K562 (cell line): ENCODE measurements around the gene PDCD5. TPM values are rescaled to one million over a fixed set of nuclear protein-coding genes. Genes with fewer than 3 reads are reported as not detected.
A peak's percentile ranks its signal among the peaks of the same experiment; 100 is the strongest.

Experiments used
- ATAC-seq: fragments of 200-7000 bp; cut with Tn5 transposase; 3 replicates; pipeline ENCODE4 v1.9.1; 2020; ENCODE audit warnings: moderate library complexity
- BruUV-seq: library from RNA; stranded (reverse); fragments of 400-500 nt; replicated peaks from 2 replicates; lab custom pipeline; 2021; lab: Mats Ljungman, UMichigan
- CTCF ChIA-PET: fragments of 300-600 bp; formaldehyde crosslinking; extraction: SDS; loops from one replicate; lab custom pipeline; 2021; ENCODE audit warnings: low intra/inter-chr PET ratio; lab: Yijun Ruan, JAX
- POLR2A ChIA-PET: fragments of 300-600, 350-650 bp; sonication (Branson Sonifier 250); formaldehyde crosslinking; extraction: SDS; loops from one replicate; lab custom pipeline; 2021; ENCODE audit warnings: antibody characterized with exemption, inconsistent platforms; lab: Yijun Ruan, JAX
- DNase-seq, 4 experiments: peaks; one replicate each; pipeline versions ENCODE4 v3.0.0 to v3.0.0-alpha.2; 2011 to 2018; ENCODE audit warnings: low spot score in 3 of 4, mixed read lengths in 3 of 4; ENCODE audit errors: extremely low read depth in 1 of 4
- FAIRE-seq: peaks from 2 replicates; lab custom pipeline; 2011; peaks lifted over from hg19 to GRCh38; lab: Jason Lieb, UNC
- H2AFZ ChIP-seq: 2 replicates; pipeline ENCODE4 v1.6.0; 2011; ENCODE audit warnings: low read depth, low read length, control low read depth, inconsistent platforms
- H3K27ac ChIP-seq: fragments of 200-600 bp; 3 replicates; pipeline ENCODE4 v1.8.0; 2011; ENCODE audit warnings: low read depth, mild to moderate bottlenecking, control low read depth, inconsistent platforms, low read length, moderate library complexity, mixed read lengths; ENCODE audit errors: extremely low read depth
- H3K27me3 ChIP-seq, 2 experiments: fragments of 300-600 bp in 1 of 2; 2 replicates in 1 of 2; 3 replicates in 1 of 2; pipeline versions ENCODE4 v1.6.0 to v1.8.0; 2011; ENCODE audit warnings: inconsistent platforms in 2 of 2, low read length in 2 of 2, mild to moderate bottlenecking in 1 of 2, mixed read lengths in 1 of 2, moderate library complexity in 1 of 2; ENCODE audit not compliant: control insufficient read depth in 2 of 2, insufficient read depth in 2 of 2
- H3K36me3 ChIP-seq: fragments of 300-600 bp; 3 replicates; pipeline ENCODE4 v1.8.0; 2011; ENCODE audit warnings: mild to moderate bottlenecking, low read length, inconsistent platforms; ENCODE audit not compliant: control insufficient read depth, insufficient read depth
- H3K4me1 ChIP-seq, 2 experiments: fragments of 200-600 bp in 1 of 2; replicated peaks in 1 of 2; 2 replicates in 1 of 2; 3 replicates in 1 of 2; pipeline versions ENCODE4 v1.5.1 to v1.8.0; 2011; ENCODE audit warnings: inconsistent platforms in 2 of 2, low read length in 2 of 2, mild to moderate bottlenecking in 1 of 2, mixed read lengths in 1 of 2, moderate library complexity in 1 of 2; ENCODE audit not compliant: control insufficient read depth in 2 of 2, insufficient read depth in 2 of 2
- H3K4me2 ChIP-seq: 2 replicates; pipeline ENCODE4 v1.6.1; 2011; ENCODE audit warnings: low read length, control low read depth, inconsistent platforms, mixed read lengths; ENCODE audit not compliant: insufficient read depth
- H3K4me3 ChIP-seq: fragments of 200-600 bp; sonication (generic), shearing (Covaris generic); 2 replicates; pipeline ENCODE4 v1.5.1; 2016; ENCODE audit warnings: control low read depth, inconsistent platforms
- H3K79me2 ChIP-seq: fragments of 200-600 bp; 3 replicates; pipeline ENCODE4 v1.8.0; 2011; ENCODE audit warnings: low read length, inconsistent platforms; ENCODE audit not compliant: control insufficient read depth, insufficient read depth
- H3K9ac ChIP-seq, 2 experiments: 2 replicates each; pipeline versions ENCODE4 v1.6.0 to v1.6.1; 2011; ENCODE audit warnings: low read depth in 2 of 2, low read length in 2 of 2, control low read depth in 1 of 2, inconsistent platforms in 1 of 2, mild to moderate bottlenecking in 1 of 2, mixed read lengths in 1 of 2; ENCODE audit not compliant: insufficient read depth in 1 of 2
- H3K9me1 ChIP-seq: one replicate; pipeline ENCODE4 v1.6.0; 2011; ENCODE audit warnings: inconsistent platforms, mild to moderate bottlenecking, low read length, moderate library complexity; ENCODE audit not compliant: control insufficient read depth, insufficient read depth
- H3K9me3 ChIP-seq: replicated peaks from 2 replicates; pipeline ENCODE4 v1.5.1; 2011; ENCODE audit warnings: low read depth, low read length, inconsistent platforms; ENCODE audit not compliant: control insufficient read depth, insufficient read depth
- H4K20me1 ChIP-seq: replicated peaks from 2 replicates; pipeline ENCODE4 v1.6.1; 2011; ENCODE audit warnings: low read length, inconsistent platforms, mixed read lengths; ENCODE audit not compliant: control insufficient read depth, insufficient read depth
- C11orf30 ChIP-seq: fragments of 450-650 bp; IDR thresholded peaks from 2 replicates; pipeline ENCODE4 v1.6.1; 2016; ENCODE audit warnings: low read depth, mild to moderate bottlenecking
- HDAC6 ChIP-seq: IDR thresholded peaks from 2 replicates; pipeline ENCODE4 v1.6.1; 2012; ENCODE audit warnings: low read depth, mild to moderate bottlenecking, control low read depth, inconsistent platforms, low read length, moderate library complexity
- MAFG ChIP-seq: fragments of 450-650 bp; conservative IDR thresholded peaks from 2 replicates; pipeline ENCODE4 v1.6.1; 2016; ENCODE audit warnings: missing genetic modification characterization, missing compliant biosample characterization
- NCOA6 ChIP-seq: fragments of 450-650 bp; IDR thresholded peaks from 2 replicates; pipeline ENCODE4 v1.6.1; 2017; ENCODE audit warnings: mild to moderate bottlenecking
- NFE2 ChIP-seq: IDR thresholded peaks from 2 replicates; pipeline ENCODE4 v1.6.1; 2014; ENCODE audit warnings: antibody characterized with exemption, low read depth
- NFE2L1 ChIP-seq: fragments of 450-650 bp; IDR thresholded peaks from 2 replicates; pipeline ENCODE4 v1.6.1; 2016; ENCODE audit warnings: missing genetic modification characterization, low read depth, mild to moderate bottlenecking, missing compliant biosample characterization, moderate library complexity, borderline replicate concordance
- ZNF134 ChIP-seq: fragments of 250-450 bp; sonication (Bioruptor Pico); conservative IDR thresholded peaks from 2 replicates; pipeline ENCODE4 v1.4.0; 2020
- ZNF280A ChIP-seq: fragments of 450-650 bp; IDR thresholded peaks from 2 replicates; pipeline ENCODE4 v1.6.1; 2018; ENCODE audit warnings: mild to moderate bottlenecking, low read depth; ENCODE audit not compliant: partially characterized antibody
- ZNF316 ChIP-seq: fragments of 450-650 bp; IDR thresholded peaks from 2 replicates; pipeline ENCODE4 v1.6.1; 2016
- WGBS: fragments of 100-300 bp; shearing (Covaris generic); methylation state at CpG from one replicate; pipeline ENCODE4 v1.1.6; 2016; ENCODE audit warnings: low coverage, mixed read lengths; ENCODE audit not compliant: insufficient coverage; ENCODE audit errors: missing lambda C conversion rate; 5-methylcytosine and 5-hydroxymethylcytosine counted together
- in situ Hi-C: fragments of 300-500 bp; cut with MboI; formaldehyde crosslinking; loops from 4 replicates; pipeline ENCODE4 v1.15.0; 2018; ENCODE audit warnings: inconsistent platforms, mixed read lengths
- intact Hi-C: fragments of 100-400 bp; cut with micrococcal nuclease; formaldehyde crosslinking; loops from 2 replicates; pipeline ENCODE4 v1.14.2; 2022
- polyA plus RNA-seq, 8 experiments: library from polyadenylated mRNA; depleted of rRNA in 4 of 8; stranded (reverse) in 5 of 8; unstranded in 3 of 8; fragments of >200 nt; fragmentation: Nextera tagmentation in 2 of 8; fragmentation: Illumina TruSeq in 1 of 8; extraction: Ambion mirVana in 2 of 8; extraction: Trizol in 1 of 8; gene quantifications; 2 replicates each; pipeline versions ENCODE4 v1.2.1 to v1.2.3, GENCODE V29; 2011 to 2014; ENCODE audit warnings: inconsistent platforms in 1 of 8, missing spikeins in 1 of 8
- total RNA-seq, 7 experiments: library from RNA; depleted of rRNA in 6 of 7; stranded (reverse); fragments of >200 nt in 6 of 7; fragmentation: Illumina TruSeq in 2 of 7; extraction: Trizol in 2 of 7; gene quantifications; 2 replicates each; pipeline versions ENCODE4 v1.2.1 to v1.2.3, GENCODE V29; 2011 to 2021; ENCODE audit warnings: low replicate concordance in 1 of 7

The PDCD5 gene
- total and polyA plus RNA-seq, 9 of the 15 experiments (the other 6 are each of a cell fraction or from before 2014, with no cell fraction given) = 122 to 322 (median 269) TPM

GRCh38 chr19:32626969-32627368 is 46.0 kb downstream of the PDCD5 start:
- no peak for FAIRE-seq

More at GRCh38 chr19:32626969-32627368, 46.0 kb downstream of the PDCD5 start:
- in situ Hi-C loops = no loop called here
- no peaks in the 10 kb centered on the region for H3K27me3 ChIP-seq
- CTCF ChIA-PET = no interaction called here
- no peak overlapping the region for H3K9ac ChIP-seq
- WGBS = 98% methylated on average over 4 of the region's 4 CpGs
- no peak overlapping the region for H3K4me3 ChIP-seq
- no TSS peak for BruUV-seq
- POLR2A ChIA-PET = no interaction called here
- H4K20me1 ChIP-seq = no peaks in the 10 kb centered on the region
- H3K79me2 ChIP-seq = no peaks in the 10 kb centered on the region
- no peaks in the 10 kb centered on the region for H3K9me3 ChIP-seq
- no peak for TF ChIP-seq ZNF280A
- no peak for TF ChIP-seq ZNF134 (CRISPR knock-in tag)
- TF ChIP-seq NCOA6 = no peak
- TF ChIP-seq ZNF316 = peak; percentile 49
- no peak for TF ChIP-seq HDAC6
- TF ChIP-seq C11orf30 = 0 out of 2 replicates have a peak, but pooled peaks have one; percentile 17
- 0 out of 2 replicates have a peak, but pooled peaks have one; percentile 37 for TF ChIP-seq MAFG (tag)
- 0 out of 2 replicates have a peak, but pooled peaks have one; percentile 9 for TF ChIP-seq NFE2
- 0 out of 2 replicates have a peak, but pooled peaks have one; percentile 7 for TF ChIP-seq NFE2L1 (tag)
- peaks cover 86% of the 10 kb centered on the region for H3K36me3 ChIP-seq
- DNase-seq = no peak
- no peak overlapping the region for H2AFZ ChIP-seq
- H3K9me1 ChIP-seq = no peaks in the 10 kb centered on the region
- intact Hi-C loops = no loop called here
- no peak for ATAC-seq
- H3K4me1 ChIP-seq = peaks cover 17 to 41% of the 10 kb centered on the region in 2 experiments; a peak in 4 of 5 replicates
- H3K27ac ChIP-seq = no peak overlapping the region
- no peak overlapping the region for H3K4me2 ChIP-seq
